DMS 273 (cell line): ENCODE results near the gene RSPH1.
A peak's percentile ranks its signal among the peaks of the same experiment; 100 is the strongest.

ENCODE experiments used
- DNase-seq: peaks from one replicate; lab custom pipeline; 2025; ENCODE audit not compliant: unreplicated experiment; lab: John Stamatoyannopoulos, UW

Gene RSPH1

DNA sequence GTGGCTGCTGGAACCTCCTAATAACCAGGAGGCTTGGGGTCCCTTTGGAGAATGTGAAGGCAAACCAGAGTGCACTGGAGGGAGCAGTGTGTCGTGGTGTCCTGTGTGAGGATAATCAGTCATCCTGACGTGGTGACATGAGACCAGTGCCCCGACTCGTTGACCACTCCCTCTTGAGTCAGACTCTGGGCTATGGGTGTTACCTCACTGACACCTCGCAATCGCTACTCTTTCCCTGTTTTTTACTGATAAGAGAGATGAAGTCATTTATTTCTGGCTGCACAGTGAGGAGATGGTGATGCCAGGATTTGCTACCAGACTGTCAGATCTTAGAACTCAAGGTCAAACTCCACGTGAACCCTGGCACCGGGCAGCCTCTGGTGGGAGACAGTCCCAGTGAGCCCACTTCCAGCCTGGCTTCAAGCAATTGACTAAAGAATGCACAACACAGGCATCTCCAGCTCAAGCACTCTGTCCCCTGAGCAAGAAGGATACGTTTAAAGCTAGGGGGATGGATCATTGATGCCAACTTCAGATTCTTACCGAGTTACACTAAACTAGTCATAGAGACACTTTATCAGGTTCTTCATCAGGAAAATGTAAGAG, 62.0 kb downstream of the RSPH1 start:
- DNase-seq = no peak

GRCh38 chr21:42432695-42433094, 63.3 kb downstream of the RSPH1 start:
- no peak for DNase-seq

DNA sequence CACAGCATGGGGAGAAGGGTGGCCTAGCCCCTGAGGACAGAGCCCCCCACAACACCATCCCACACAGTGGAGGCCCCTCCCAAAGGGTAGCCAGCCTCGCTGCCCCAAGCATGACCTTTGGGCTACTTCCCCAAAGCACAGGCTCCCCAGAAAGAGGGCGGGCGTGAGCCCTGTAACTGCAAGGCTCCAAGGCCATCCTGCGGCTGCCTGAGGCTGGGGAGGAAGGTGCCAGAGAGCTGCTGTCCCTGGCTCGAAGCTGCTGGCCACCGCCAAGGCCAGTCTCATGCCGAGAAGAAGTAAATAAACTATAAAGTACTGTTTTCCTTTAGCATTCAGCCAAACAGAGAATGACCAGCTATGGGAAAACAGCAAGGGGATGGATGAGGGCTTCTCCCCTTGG, 64.8 kb downstream of the RSPH1 start:
- DNase-seq = no peak

GRCh38 chr21:42430521-42430920, 65.5 kb downstream of the RSPH1 start:
- DNase-seq = no peak

DNA sequence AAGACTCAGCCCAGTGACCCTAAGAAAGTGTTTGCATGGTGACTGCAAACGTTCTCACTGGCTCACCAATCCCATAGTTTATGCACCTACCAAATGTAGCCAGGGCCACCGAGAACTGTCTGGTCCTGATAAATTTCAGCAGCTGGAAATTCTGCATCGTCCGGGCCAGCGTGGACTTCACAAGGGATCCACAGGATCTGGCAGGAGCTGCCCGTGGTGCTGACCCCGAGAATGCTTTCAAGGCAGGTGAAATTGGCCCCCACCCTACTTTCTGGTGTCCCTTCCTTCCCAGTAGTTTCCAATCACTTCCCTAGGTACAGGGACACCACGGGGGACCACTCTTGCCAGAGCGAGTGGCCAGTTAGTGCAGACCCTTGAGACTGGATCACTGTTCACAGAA, 66.2 kb downstream of the RSPH1 start:
- no peak for DNase-seq

GRCh38 chr21:42429021-42429420, 67.0 kb downstream of the RSPH1 start:
- no peak for DNase-seq

DNA sequence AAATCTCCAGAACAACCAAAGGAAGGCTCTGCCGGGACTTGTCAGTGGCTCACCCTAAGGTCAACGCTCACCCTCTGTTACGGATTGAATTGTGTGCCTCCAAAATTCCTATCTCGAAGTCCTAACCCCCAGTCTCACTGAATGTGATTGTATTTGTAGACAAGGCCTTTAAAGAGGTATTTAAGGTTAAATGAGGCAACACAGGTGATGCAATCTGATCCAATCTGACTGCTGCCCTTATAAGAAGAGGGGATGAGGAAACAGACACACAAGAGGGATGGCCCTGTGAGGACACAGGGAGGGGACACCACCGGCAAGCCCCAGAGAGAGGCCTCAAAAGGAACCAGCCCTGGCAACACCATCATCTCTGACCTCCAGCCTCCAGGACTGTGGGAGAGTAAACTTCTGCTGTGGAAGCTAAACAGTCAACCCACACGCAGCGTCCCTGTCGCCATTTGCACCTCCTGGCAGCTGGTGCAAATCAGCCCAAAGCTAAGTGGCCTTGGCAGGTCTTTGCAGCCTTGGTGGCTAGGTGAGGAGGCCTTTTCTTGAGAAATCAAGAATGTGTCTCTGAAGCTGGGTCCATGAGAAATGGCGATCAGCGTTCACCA, 68.1 kb downstream of the RSPH1 start:
- DNase-seq = no peak

DNA sequence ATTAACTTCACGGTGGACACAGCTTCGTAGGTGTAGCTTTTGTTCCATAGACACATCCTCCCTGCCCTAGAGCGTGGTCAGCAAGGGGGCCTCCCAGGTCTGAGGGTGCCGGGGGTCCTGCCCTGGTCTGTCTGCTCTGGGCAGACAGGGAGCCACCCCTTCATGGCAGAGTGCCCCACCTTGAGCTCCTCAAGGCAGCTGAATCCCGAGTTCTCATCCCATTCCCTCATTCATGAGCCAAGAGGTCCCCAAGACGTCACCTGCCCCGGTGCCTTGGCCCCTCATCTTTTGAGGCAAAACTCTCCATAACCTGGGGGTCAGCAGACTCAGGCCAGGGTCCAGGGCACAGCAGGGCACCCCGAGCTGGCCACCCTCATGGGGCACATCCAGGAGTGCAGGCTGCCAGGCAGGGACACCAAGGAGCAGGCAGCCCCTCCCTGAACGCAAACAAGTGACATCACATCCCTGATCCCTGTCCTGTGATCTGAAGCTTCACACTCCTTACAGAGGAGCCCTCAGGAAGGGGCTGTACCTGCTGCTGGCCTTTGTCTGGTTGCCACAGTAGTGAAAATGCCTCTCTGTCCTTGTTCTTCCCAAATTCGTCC, 69.0 kb downstream of the RSPH1 start:
- no peak for DNase-seq

- DNase-seq = peak; percentile 41
Observed at GRCh38 chr21:42426424-42426823, 69.6 kb downstream of the RSPH1 start.

GRCh38 chr21:42425591-42425990, 70.4 kb downstream of the RSPH1 start:
- DNase-seq = no peak

DNA sequence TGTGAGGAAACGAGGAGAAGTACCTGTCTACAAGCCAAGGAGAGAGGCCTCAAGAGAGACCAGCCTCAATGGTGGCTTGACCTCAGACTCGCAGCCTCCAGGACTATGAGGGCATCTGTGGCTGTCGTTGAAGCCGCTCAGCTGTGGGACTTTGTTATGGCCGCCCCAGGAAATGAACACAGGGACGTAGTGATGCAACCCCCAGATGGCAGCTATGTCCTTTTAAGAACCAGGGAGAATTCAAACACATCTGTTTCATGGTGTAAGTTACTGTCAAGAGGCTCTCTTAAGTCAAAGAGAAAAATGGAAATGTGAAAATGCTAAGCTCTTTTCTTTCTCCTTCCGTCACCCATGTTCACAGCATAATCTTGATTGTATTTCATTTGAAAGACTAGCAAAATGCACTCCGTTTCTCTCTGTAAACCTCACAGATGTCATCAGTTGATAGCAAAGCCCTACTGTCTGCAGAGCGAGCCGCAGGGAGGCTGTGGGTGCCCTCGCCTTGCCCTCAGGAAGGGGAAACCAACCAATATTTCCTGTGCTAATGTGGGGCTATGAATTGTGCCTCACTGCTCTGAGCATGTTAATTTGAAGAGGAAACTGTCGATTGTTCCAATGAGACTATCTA, 71.0 kb downstream of the RSPH1 start:
- no peak for DNase-seq

GRCh38 chr21:42423685-42424084, 72.3 kb downstream of the RSPH1 start:
- DNase-seq = no peak

GRCh38 chr21:42423197-42423675, 72.8 kb downstream of the RSPH1 start:
- DNase-seq = no peak
